ENCODE results near the gene CPVL.

The CPVL gene

DNA sequence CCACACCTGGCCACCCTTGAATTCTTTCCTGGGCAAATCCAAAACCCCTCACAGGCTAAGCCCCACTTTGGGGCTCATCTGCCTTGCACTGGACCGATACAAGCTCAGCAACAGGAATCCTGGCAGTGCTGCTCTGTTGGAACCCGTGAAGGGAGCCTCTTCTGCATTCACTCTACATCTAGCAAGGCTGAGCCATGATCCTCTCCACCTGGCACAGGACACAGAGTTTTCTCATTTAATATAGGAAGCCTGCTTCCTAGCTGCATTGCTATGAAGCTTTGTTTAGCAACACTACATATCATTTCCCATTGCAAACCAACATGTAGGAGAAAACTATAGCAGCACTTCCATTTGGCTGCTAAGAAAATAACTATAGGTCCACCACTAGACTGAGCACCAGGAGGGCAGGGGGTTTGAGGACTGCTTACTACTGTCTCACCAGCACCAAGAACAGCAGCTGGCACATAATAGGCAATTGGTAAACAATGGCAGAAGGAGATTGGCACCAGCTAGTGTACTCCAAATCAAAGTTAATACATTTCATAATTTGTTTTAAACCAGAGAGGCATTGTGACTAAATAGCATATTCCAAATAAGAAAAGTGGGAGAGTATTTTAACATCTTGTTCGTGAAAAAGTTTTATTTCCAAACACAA lies 56.1 kb downstream of the CPVL start:
- no peak for DNase-seq

DNA sequence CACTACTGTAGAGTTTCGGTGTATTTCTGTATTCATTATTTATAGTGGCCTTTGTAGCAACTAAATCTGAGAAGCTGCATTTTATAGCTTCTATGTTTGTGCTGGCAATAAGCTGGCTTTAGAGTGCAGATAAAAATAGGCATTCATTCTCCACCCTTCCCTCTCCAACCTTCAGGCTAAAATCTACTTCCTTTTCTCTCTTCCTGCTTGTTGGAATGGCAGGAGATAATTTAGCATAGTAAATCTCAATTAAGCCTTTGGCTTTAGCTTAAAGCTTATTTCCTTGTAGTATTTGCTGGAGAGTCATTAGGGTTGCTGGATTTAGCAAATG lies 58.5 kb downstream of the CPVL start:
- no peak for DNase-seq

DNA sequence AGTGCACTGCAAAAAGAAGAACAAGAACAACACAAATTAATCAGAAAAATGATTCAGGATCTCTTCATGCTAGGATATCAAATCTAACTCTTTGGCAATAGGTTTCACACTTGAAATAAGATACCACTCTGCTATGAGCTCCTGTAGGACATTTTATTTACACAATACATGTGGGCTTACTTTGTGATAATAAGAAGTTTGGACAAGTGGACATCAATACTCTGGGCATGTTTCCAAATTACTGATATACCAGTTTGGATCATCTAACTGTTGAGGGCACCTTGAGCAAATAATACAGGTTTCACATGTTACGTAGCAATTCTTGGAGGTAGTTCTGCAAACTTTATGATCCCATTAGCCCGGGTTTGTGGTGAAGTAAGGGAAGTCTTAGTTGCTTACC lies 59.8 kb downstream of the CPVL start:
- no peak for DNase-seq

DNA sequence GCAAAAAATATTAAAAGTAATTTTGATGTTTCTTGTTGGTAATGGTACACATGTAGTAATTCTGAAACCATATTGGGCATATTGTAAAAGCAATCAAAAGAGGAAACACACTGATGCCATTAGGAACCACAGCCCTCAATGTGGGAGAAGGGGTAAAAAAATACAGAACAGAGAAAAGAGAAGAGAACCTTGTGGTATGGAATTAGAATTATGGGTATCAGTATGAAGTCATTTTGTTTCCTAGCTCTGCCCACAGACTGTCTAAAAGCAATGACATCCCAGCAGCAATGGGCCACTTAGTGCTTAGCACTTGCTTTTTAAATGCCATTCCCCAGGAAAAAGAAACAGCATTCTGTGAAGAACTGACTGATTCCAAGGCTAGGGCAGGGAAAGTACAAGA lies 61.5 kb downstream of the CPVL start:
- DNase-seq: no peak

DNA sequence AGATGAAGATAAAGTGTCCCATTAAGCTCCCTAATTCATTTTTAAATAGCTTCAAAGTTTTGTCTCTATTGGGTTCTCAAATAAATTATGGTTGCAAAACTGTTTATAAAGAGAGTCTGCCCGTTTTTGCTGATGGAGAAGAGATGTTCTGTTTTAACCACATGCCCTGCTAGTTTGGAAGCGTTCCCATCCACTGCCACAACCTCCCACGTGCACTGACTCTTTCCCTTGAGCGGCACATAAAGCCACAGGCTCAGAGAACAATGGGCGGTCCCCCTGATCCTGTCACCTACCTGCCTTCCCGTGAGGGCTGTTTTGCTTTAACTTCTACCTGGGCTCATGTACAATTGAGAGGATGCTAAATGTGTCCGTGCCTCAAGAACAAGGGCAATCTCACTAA lies 65.5 kb downstream of the CPVL start:
- DNase-seq: no peak

DNA sequence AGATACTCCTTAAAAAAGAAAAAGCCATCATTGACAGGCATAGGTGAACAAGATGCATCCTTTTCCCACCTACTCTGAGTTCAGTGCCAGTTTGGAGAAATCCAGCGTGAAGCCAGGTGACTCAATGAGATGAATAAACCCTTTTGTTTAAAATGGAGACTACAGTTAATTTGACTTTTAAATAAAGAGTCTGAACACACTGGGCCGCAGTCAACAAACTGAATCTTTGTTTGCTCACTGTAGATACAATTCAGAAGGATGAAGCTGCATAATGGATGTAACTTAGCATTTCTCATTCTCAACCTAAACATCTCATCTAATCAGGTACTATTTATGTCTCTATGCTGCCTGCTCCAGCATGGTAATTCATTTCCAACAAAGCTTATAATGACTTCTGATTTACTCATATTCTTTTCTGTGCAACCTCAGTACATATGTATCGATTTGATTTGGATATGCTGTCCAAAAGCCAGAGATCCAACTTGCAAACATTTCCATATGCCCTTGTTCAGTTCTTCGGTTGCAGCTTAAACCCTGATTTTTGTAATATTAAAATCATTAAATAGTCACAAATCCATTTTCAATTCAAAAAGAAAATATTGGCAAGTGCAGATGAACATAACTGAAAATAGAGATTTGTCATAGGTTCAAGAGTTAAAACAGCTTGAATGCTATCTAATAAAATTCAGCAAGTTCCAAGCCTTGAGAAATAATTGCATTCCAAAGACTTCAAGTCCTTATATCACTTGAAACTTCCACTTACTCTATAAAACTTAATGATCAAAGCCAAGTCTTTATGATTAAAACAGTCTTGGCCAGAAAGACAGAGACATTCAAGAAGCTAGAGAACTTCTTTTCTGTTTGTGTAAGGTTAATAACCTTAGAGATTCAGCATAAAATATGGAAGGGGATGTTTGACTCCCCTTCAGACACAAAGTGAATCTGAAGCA lies 67.8 kb downstream of the CPVL start:
- DNase-seq: no peak

DNA sequence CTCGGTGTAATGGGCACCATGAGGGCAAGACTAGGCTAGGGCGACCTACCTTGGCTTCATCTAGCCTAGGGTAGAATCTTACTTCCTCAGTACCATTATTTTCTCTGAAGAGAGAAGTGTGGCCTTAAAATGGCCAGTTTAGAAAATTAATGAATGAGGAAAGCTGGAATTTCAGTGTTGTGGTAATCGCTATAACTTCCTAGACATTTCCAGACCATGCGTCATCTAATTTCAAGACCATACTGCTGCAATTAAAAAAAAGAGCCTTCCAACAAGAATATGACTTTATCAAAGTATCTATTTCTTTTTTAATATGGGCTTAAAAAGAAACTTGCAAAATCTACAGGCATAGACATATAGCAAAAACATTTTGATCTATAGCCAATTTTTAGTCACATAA lies 68.5 kb downstream of the CPVL start:
- no peak for DNase-seq

DNA sequence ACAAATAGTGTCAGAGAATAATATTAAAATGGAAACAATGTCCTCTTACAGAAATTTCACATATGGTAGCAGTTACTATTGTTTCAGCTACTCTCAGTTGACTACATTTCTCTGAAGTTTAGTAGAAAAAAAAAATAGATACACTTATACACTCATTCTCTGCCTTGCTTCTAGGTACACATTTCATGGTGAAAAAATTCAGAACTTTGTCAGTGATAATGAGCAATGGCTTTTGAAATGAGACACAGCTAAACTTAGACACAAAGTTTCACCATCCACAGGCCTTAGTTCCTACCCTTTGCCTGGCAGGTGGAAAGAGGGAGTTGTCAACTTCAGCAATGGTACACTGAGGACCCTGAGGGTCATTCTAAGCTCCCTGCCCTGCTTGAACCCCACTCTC lies 69.2 kb downstream of the CPVL start:
- DNase-seq: no peak

DNA sequence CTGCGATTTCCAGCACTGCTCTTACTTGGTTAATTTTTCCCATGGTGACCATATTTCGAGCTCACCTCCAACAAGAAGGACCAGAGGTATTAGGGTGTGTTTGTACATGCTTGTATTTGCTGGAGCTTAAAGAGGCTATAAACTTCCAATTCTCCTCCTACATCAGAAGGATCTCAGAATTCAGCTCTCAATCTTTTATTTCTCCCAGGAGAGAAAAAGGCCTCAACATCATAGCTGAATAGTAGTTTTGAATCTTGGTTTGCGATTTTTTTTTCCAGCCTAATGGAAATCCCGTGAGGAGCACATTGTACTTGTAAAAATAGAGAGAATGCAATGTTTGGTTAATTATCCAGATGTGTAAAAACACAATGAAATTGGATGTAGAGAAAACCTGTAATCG lies 69.7 kb downstream of the CPVL start:
- no peak for DNase-seq

DNA sequence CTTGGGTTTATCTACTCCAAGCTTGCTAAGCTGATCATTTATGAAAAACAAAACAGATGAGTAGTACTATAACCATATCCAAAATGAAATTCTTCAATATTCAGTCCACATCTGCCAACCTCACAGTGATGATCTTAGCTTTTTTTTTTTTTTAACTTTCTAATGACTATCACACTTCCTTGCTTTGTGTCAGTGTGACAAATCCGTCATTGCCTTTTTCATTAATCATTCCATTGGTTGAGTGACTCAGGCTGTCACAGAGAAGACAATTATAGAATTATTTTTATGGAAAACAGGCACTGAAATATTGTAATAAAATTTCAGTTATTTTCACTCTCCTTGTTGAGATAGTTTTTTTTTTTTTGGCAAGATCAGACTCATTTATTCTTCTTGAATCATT lies 70.7 kb downstream of the CPVL start:
- no peak for DNase-seq

DNA sequence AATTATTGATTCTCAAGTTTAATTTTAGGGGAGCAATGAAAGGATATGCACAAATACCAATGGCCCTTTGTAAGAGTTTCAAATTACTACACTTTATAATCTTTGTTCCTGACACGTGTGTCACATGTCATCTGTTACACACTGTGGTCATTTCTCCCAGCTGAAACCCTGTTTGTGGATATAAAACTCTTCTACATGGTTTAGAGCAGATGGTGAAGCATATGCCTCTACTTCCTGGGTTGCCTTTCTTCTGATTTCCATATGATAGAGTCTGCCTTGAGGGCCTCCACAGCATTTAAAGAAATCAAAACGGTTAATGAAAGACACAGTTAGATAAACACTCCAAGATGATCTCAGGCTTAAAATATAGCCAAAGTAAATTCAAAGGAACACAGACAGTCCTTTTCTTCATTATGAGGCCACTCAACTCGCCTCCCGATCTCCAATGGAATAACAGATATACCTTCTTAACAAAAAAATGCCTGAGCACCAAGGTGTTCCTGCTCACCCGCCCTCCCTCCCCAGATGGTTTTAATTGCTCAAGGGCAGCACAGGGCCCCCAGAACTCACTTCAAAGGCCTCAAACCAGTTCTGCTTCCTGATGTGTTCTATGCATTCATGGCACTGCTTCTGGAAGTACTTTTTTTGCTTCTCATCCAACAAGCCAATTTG lies 75.0 kb downstream of the CPVL start:
- DNase-seq: no peak

DNA sequence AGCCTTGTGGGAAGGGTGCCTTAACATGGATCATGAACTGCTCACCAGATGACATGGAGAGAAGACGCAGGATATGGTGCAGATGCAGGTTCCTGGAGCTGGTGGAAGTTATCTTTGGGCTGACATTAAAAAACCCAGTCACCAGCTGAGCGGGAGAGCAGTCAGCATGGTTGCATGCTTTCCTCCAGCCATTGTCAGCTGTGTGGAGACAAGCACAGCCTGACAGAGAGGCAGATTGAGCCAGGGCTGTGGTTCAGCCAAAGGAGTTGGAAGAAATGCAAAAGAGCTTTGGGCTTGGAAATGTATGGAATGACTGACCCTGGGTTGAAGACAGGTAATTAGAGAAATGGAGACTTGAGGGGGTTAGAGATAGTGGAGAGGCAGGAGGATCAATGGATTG lies 79.7 kb downstream of the CPVL start:
- DNase-seq: no peak

DNA sequence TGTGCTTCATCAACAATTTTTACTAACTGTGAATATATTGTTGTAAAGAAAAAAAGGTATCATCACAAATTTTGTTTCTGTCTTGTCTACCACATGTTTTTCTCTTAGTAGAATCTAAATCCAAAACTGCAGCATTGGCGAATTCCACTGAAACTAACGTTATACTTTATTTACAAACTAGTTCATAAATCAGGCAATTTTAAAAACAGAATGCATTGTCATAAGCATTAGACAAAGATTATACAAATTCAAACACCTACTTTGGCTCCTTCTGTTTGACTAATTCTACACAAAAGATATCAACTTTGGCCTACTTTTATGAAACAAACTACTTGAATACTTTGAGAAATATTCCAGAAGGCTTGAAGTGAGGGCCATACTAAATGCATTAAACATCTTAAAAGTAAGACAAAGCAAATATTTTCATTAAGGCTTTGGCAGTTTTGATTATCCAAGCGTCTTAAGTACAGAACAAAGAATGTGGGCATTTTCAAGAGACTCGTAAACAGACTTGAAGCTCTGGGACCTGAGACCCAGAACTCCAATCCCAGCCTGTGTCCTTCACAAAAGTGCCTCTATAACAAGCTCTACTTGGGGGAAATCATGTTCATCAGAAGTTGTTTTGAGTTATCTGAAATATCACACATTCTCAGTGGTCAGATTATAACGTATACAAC lies 81.0 kb downstream of the CPVL start:
- no peak for DNase-seq

DNA sequence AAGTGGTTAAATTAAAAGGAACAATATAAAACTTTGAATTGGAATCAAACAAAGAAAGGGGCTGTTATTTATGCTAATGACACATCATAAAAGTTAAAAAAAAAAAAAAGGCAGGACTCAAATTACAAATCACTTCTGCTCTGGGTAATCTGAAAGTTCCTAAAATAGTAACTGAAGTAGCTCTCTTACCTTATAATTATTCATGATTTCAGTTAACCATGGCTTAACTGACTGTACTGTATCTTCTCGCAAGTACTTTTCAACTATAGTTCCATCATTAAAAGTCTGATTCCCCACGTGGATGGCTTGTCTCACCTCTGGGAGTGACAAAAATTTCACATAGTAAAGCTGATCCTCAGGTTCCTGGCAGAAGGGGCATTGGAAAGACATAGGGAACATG lies 82.5 kb downstream of the CPVL start:
- no peak for DNase-seq

DNA sequence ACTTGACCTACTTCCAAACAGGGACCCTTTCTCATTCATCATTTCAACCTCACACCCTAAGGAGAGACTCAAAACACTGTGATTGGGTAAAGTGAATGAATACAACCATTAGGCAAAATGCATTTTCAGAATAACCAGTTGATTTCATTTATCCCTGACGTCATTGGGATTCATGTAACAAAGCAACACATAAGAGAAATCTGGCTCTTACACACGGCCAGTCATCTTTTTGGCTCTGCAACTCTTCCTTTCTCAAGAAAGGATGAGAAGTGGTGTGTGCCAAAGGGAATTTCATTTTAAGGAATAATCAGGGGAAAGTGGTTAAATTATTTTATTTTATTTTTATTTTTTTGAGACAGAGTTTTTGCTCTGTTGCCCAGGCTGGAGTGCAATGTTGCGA lies 83.1 kb downstream of the CPVL start:
- no peak for DNase-seq

DNA sequence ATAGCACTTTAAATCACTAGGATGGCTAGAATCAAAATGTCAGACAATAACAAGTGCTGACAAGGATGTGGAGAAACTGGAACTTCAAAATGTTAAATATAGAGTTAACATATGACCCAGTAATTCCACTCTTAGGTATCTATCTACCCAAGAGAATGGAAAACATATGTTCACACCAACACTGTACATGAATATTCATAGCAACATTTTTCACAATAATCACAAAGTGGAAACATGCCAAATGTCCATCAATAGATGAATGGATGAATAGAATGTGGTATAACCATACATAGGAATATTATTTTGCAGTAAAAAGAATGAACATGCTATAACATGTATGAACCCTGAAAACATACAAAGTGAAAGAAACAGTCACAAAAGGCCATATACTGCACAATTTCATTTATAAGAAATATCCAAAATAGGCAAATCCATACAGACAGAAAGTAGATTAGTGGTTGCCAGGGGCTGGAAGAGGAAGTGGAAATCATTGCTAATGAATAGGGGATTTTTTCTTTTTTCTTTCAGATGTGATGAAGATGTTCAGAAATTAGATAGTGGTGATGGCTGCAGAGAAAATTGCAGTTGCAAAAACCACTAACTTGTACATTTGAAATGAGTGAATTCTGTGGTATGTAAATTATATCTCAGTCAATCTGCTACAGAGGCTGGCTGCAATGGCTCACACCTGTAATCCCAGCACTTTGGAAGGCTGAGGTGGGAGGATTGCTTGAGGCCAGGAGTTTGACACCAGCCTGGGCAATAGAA lies 93.0 kb downstream of the CPVL start:
- DNase-seq: no peak

DNA sequence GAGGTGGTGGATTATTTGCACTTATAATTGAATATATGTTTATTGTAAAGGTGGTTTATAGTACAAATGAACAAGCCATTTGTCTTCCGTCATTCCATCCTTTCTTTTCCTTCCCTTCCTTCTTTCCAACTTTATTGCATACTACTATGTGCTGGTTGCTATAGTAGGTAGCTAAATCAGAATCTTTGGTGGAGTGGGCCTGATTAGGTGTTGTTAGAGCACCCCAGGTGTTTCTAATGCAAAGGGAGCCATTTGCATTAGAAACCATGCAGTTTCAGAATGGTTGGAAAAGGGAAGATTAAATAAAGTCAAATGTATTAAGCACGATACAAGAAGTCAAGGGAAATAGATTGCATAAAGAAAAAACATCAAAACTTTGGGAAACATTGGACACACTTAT lies 99.4 kb downstream of the CPVL start:
- no peak for DNase-seq

DNA sequence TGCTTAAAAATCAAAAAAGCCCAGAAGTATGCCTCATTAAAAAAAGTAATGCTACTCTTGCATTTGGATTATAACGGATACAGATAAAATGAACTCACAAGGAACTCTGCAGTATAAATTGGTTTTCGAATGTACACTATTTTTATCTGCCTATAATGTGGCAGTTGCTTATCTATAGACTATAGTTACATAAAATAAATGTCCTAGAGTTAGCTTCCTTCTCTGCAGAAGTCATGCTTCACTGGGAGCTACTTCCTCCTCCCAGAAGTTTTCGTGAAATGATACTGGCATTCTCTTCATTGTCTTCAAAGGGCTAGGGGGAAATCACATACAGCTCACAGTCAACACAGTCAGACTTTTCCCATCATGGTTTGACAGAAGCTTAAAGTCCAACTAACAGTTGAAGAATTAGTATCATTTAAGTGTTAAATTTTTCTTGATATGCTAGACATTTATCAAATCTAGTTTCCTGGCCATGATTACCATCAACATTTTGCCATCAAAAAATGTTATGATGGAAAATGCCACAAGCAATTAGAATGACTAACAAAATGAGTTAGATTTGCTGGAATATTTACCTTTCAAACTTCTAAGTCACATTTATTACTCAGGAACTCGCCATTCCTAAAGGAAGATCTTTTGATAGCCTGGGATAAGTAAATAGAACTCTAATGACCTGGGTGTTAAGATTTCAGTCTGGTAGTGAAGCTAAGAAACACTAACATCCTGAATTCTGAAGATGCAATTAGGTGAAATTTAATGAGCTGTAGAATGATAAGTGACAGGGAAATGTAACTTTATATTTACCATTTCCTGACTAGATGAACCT lies 100.9 kb downstream of the CPVL start:
- no peak for DNase-seq

DNA sequence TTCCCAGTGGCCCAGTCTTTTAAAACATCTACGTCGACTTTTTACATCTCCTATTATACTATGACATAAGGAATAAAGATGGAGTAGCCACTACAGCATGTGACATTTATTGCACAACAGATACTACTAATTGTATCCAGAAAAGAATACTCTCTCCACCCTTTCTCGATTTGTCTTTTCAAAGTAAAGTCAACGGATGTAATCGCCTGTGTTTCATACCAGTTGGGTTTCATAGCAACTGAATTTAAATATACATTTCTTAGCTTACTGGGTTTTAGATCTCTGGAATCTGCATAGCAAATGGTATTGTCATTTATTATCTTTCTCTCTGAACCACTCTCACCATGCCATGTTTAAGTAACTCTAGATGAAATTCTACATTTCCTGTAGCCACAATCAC lies 101.8 kb downstream of the CPVL start:
- DNase-seq: no peak

DNA sequence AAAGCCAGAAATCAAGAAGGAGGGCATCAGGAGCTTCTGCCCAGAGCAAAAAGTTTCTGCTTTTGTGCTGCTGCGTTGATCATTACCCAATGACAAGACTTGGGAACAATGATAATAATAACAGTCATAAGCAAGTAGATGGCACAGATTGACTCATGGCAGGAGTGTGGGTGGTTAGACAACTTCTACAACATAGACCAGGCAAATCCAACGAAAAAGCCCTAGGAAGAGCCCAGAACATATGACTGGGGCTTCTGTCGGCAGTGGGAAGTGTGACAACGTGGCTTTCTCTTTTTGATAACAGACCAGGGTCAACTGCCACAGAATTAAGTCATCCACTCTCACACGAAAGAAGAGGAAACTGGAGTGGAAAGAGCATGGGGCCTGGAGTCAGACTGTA lies 102.8 kb downstream of the CPVL start:
- no peak for DNase-seq

DNA sequence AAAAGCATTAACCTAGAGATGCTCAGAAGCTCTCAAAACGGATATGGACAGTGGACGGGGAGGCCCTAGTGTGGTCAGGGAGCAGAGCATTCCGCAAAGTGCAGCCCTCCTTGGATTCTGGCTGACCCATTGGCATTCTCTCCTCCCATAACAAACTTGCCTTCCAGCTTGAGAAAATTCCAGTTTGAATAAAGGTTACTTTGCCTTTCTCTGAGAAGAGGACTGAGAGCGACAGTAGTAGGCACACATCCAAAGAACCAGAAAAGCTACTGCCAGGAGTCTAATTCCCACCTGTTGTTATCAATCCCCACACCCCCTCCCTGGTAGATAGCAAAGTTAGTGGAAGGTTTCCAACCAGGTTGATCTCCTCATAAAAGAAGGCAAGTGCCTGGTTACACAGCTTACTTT lies 103.5 kb downstream of the CPVL start:
- DNase-seq: no peak

DNA sequence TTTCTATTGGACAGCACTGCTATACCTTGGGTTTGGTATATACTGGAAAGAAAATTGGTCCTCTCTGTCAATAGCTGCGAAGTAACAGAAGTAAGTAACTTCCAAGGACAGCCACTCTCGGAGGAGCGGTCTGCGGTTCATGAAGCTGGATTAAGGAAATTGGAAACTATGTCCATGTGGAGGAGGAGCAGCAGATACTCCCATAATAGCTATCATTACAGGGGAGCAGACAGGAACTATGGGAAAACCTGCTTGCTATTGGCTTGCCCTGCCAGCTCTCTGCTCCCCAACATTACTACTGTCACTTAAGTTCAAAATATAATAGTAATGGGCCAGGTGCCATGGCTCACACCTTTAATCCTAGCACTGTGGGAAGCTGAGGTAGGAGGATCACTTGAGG lies 104.3 kb downstream of the CPVL start:
- no peak for DNase-seq

All from stimulated activated CD4-positive, alpha-beta T cell treated with anti-CD3 and anti-CD28 coated beads, Interleukin-4, amount 100 ng/mL, for 1 hour (primary cell).